Fibroblast of the aortic adventitia (primary cell): Measurements from ENCODE around the gene IFI27L2. TPM values are rescaled to one million over a fixed set of nuclear protein-coding genes. Genes with fewer than 3 reads are reported as not detected.
"Not testable (repeated sequence)": the region's sequence is repeated elsewhere in the genome, so short reads cannot be mapped to it uniquely, and the experiment has no call there.

Source experiments
- DNase-seq: peaks from one replicate; pipeline ENCODE4 v3.0.0-alpha.2; 2010; ENCODE audit warnings: low read depth
- H3K4me3 ChIP-seq: 2 replicates; pipeline ENCODE4 v1.5.1; 2011; ENCODE audit warnings: low read depth, mild to moderate bottlenecking, control low read depth, low read length, moderate library complexity
- total RNA-seq: library from RNA; depleted of rRNA; stranded (reverse); fragments of >200 nt; gene quantifications from 2 replicates; pipeline ENCODE4 v1.2.3, GENCODE V29; 2012; ENCODE audit warnings: low replicate concordance
- TF ChIP-seq, protein P1 (sequence below): IDR thresholded peaks from 2 replicates; pipeline ENCODE4 v1.5.1; 2011; ENCODE audit warnings: mild to moderate bottlenecking, low read length, control low read depth, inconsistent platforms; ENCODE audit not compliant: insufficient read depth

Gene IFI27L2
- total RNA-seq, 1 donor, result 107 TPM

DNA sequence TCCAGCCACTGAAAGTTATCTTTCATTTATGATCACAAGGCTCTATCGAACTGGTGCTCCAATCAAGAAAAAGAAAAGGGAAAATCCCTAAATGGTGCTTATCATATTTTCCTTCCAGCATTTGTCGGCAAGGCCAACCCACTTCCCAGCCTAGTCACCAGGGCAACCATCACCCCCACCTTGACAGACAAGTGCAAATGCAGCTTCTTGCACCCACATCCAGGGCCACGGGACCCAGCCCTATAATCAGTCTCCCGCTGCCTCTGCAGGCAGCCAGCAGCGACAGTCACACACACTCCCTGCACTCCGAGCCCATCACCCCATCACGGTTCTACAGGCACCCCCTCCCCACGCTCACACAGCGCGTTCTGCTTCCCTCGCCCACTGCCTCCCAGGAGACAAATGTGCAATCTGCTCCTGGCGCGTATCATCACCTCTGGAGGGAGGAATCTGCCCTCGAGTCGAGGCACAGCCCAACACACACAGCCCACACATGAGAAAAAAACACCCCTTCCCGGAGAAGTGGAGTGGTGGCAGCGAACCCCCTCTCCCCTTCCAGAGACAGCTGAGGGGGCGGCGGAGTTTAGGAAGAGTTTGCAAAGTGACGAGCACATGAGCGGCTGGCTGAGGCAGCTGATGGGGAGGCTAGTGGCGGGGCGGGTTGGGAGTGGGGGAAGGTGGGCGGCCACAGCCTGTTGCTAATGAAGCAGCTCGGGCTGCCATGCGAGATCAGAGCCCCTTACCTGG is 35.5 kb upstream of the IFI27L2 start:
- TF ChIP-seq, protein P1, sequence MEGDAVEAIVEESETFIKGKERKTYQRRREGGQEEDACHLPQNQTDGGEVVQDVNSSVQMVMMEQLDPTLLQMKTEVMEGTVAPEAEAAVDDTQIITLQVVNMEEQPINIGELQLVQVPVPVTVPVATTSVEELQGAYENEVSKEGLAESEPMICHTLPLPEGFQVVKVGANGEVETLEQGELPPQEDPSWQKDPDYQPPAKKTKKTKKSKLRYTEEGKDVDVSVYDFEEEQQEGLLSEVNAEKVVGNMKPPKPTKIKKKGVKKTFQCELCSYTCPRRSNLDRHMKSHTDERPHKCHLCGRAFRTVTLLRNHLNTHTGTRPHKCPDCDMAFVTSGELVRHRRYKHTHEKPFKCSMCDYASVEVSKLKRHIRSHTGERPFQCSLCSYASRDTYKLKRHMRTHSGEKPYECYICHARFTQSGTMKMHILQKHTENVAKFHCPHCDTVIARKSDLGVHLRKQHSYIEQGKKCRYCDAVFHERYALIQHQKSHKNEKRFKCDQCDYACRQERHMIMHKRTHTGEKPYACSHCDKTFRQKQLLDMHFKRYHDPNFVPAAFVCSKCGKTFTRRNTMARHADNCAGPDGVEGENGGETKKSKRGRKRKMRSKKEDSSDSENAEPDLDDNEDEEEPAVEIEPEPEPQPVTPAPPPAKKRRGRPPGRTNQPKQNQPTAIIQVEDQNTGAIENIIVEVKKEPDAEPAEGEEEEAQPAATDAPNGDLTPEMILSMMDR, result no peak
- no peak overlapping the region for H3K4me3 ChIP-seq
- DNase-seq, result no peak

DNA sequence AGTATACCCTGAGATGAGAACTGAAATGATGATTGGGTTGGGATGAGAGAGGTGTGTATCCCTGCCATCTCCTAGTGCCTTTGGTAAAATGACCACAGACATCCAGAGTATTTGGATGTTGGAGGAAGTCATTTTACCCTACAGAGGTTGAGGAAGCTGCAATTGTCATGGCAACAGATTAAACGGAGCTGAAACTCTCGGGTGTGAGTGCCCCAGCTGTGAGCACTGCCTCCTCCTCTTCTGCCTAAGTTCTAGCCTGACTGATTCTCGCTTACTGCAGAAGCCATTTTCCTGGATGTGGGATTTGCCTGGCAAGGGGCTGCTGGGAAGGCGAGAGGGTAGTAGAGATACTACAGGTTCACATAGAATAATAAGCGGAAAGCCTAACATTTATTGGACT is 34.4 kb upstream of the IFI27L2 start:
- TF ChIP-seq, protein P1, result no peak
- H3K4me3 ChIP-seq, result no peak overlapping the region
- DNase-seq, result no peak

DNA sequence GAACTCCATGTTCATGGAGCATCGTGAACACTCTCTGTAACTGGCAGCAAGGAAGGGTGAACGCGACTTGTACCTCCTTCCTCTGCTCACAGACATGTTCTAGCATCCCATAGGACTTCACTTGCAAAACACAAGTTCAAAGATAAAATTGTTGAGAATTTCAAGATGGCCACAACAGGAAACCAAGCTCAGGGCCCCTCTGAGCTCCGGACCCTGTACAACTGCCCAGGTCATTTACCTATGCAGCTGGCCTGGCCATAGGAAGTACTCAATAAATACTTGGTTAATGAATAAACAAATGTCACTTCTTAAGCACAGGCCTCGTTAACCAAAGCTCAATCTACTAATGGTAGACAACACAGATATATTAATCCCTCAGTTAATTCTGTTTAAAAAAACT is 33.1 kb upstream of the IFI27L2 start:
- H3K4me3 ChIP-seq, result no peak overlapping the region
- TF ChIP-seq, protein P1, result no peak
- no peak for DNase-seq

DNA sequence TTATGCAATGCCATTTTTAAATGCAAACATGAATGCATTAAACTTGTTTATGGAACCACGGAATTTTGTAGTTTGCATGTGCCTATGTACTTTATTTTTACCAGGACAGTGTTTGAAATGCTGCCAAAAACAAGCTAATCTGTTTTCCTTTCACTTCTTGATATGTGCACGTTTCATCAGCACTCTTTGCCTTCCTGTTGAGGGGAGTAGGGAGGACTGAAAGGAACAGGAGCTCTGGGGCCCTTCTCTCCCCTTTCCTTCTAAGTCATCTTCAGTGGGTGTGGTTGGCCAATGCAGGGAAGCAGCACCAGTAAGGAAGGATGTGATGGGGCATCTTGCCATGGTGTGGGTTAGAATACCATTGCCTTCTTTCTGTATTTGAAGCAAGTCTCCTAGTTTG is 32.6 kb upstream of the IFI27L2 start:
- TF ChIP-seq, protein P1, result no peak
- peak; percentile 32 for DNase-seq
- H3K4me3 ChIP-seq, result no peak overlapping the region

DNA sequence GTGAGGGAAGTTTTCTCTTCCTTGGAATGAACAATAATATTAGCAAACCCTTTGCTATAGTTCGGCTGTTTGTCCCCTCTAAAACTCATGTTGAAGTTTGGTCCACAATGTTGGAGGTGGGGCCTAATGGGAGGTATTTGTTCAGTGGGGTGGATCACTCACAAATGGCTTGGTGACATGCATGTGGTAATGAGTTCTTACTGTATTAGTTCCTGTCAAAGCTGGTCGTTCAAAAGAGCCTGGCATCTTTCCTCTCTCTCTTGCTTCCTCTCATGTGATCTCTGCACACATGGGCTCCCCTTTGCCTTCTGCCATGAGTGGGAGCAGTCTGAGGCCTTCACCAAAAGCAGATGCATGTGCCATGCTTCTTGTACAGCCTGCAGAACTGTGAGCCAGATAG is 31.7 kb upstream of the IFI27L2 start:
- TF ChIP-seq, protein P1, result no peak
- no peak for DNase-seq
- no peak overlapping the region for H3K4me3 ChIP-seq

DNA sequence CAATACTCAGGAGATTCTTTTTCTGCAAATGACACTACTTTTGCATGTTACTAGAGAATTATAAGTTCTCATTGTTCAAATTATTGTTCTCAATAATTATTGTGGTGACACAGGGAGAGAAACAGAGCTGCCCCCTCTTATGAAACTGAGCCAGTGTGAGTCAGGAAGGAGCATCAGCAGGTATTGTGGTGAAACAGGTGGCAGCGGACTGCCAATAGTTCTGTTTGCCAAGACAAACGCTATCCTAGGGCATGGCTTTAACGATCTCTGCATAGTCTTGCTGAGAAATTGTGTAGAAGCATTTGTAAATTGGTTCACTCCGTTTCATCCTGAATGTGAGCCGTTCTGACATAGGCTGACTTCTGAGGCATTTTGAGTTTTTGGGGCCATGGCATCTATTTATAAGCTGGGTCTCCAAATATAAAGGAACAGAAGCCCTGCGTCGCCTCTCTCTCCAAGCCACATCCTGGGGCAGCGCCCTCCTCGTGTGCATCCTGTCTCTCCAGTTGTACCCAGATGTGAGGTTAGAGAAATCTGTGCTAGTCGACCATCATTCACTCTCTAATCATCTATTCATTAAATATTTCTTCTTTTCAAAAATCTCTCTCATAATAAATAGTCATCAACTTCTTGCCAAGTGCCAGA is 29.0 kb upstream of the IFI27L2 start:
- TF ChIP-seq, protein P1, result no peak
- no peak overlapping the region for H3K4me3 ChIP-seq
- no peak for DNase-seq

DNA sequence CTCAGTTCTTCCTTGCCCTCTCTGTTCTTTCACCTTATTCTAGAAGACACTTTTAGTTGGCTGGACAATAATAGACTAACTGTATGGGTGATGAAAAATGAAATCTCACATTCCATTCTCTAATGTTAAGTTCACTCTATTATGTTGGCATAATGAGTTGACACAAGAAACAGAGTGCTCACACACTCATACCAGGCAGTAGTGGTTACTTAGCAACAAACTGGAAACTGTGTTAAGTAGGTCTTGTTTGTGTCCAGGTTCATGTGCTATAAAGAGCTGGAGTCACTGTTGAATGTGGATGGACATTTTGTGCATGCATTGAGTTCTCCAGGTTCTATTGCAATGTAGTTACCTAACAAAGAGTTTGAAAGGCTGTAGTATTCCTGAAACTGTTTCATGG is 27.8 kb upstream of the IFI27L2 start:
- DNase-seq, result no peak
- no peak overlapping the region for H3K4me3 ChIP-seq
- TF ChIP-seq, protein P1, result no peak

DNA sequence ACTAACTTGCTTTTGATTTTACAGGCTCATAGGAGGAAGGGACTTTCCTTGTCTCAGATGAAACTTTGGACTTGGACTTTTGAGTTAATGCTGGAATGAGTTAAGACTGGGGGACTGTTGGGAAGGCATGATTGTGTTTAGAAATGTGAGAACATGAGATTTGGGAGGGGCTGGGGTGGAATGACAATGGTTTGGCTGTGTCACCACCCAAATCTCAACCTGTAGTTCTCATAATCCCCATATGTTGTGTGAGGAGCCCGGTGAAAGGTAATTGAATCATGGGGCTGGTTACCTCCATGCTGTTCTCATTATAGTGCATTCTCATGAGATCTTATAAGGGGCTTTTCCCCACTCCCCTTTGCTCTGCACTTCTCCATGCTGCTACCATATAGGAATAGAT is 26.7 kb upstream of the IFI27L2 start:
- DNase-seq, result not testable (repeated sequence)

More for the DNA sequence above, 26.7 kb upstream of the IFI27L2 start:
- H3K4me3 ChIP-seq, result not testable (repeated sequence)
